ENCODE results near the gene SOX8.
"Not testable (repeated sequence)": the region's sequence is repeated elsewhere in the genome, so short reads cannot be mapped to it uniquely, and the experiment has no call there.

The SOX8 gene

GRCh38 chr16:1020091-1020399 is 38.5 kb downstream of the SOX8 start:
- no peak overlapping the region for H3K27ac ChIP-seq
- no peak for TF ChIP-seq CTCF (conservative IDR thresholded peaks at IDR 0.05)

GRCh38 chr16:1020591-1020990 is 39.0 kb downstream of the SOX8 start:
- H3K27ac ChIP-seq: no peak overlapping the region
- TF ChIP-seq CTCF (conservative IDR thresholded peaks at IDR 0.05): no peak

- no peak overlapping the region for H3K27ac ChIP-seq
- TF ChIP-seq CTCF (conservative IDR thresholded peaks at IDR 0.05): no peak
Observed at GRCh38 chr16:1021553-1022160, 40.1 kb downstream of the SOX8 start.

- no peak for TF ChIP-seq CTCF (conservative IDR thresholded peaks at IDR 0.05)
- no peak overlapping the region for H3K27ac ChIP-seq
Observed at GRCh38 chr16:1022466-1022865, 40.9 kb downstream of the SOX8 start.

GRCh38 chr16:1024138-1024537 is 42.6 kb downstream of the SOX8 start:
- no peak for TF ChIP-seq CTCF (conservative IDR thresholded peaks at IDR 0.05)
- H3K27ac ChIP-seq: no peak overlapping the region

GRCh38 chr16:1025183-1025809 is 43.7 kb downstream of the SOX8 start:
- not testable (repeated sequence) for H3K27ac ChIP-seq

- no peak overlapping the region for H3K27ac ChIP-seq
- TF ChIP-seq CTCF (conservative IDR thresholded peaks at IDR 0.05): no peak
Observed at GRCh38 chr16:1026057-1026783, 44.6 kb downstream of the SOX8 start.
